GM23338 (cell line): ENCODE results near the gene NR1I2. TPM values are rescaled to one million over a fixed set of nuclear protein-coding genes. Genes with fewer than 3 reads are reported as not detected.

Experiments used
- ATAC-seq: fragments of 200-7000 bp; cut with Tn5 transposase; 3 replicates; pipeline ENCODE4 v1.9.1; 2020
- DNase-seq: peaks from one replicate; pipeline ENCODE4 v3.0.0-alpha.2; 2015; ENCODE audit warnings: low spot score
- H2AFZ ChIP-seq: fragments of 200-600 bp; sonication (generic); 2 replicates; pipeline ENCODE4 v1.8.0; 2016; ENCODE audit warnings: antibody characterized with exemption, mild to moderate bottlenecking, moderate library complexity
- H3F3A ChIP-seq: fragments of 200-600 bp; sonication (generic); replicated peaks from 2 replicates; pipeline ENCODE4 v1.8.0; 2017; ENCODE audit warnings: antibody characterized with exemption, mixed run types, low read depth
- H3K27ac ChIP-seq: fragments of 200-600 bp; sonication (generic); 2 replicates; pipeline ENCODE4 v1.6.1; 2016; ENCODE audit warnings: low read depth
- H3K27me3 ChIP-seq: fragments of 200-600 bp; sonication (generic); 2 replicates; pipeline ENCODE4 v1.8.0; 2016; ENCODE audit warnings: mild to moderate bottlenecking, mixed run types, moderate library complexity; ENCODE audit not compliant: insufficient read depth
- H3K36me3 ChIP-seq: fragments of 200-600 bp; sonication (generic); 2 replicates; pipeline ENCODE4 v1.8.0; 2016; ENCODE audit warnings: mild to moderate bottlenecking; ENCODE audit not compliant: insufficient read depth
- H3K4me1 ChIP-seq: fragments of 200-600 bp; sonication (generic); 2 replicates; pipeline ENCODE4 v1.8.0; 2016; ENCODE audit warnings: mild to moderate bottlenecking, moderate library complexity; ENCODE audit not compliant: insufficient read depth
- H3K4me2 ChIP-seq: fragments of 200-600 bp; sonication (generic); 2 replicates; pipeline ENCODE4 v1.7.1; 2017; ENCODE audit warnings: mixed run types
- H3K4me3 ChIP-seq: fragments of 200-600 bp; sonication (generic); 2 replicates; pipeline ENCODE4 v1.6.1; 2016; ENCODE audit warnings: mixed run types
- H3K79me2 ChIP-seq: fragments of 200-600 bp; sonication (generic); replicated peaks from 2 replicates; pipeline ENCODE4 v1.8.0; 2017; ENCODE audit warnings: mild to moderate bottlenecking; ENCODE audit not compliant: insufficient read depth
- H3K9me2 ChIP-seq: fragments of 200-600 bp; sonication (generic); 2 replicates; pipeline ENCODE4 v1.8.0; 2017; ENCODE audit not compliant: insufficient read depth
- H4K20me1 ChIP-seq: fragments of 200-600 bp; sonication (generic); replicated peaks from 2 replicates; pipeline ENCODE4 v1.8.0; 2017; ENCODE audit warnings: mild to moderate bottlenecking; ENCODE audit not compliant: insufficient read depth
- H3K27ac Mint-ChIP-seq: 2 replicates; pipeline ENCODE4 v1.8.0; 2020; ENCODE audit warnings: inconsistent platforms, mild to moderate bottlenecking, moderate library complexity, mixed read lengths
- H3K27me3 Mint-ChIP-seq: 3 replicates; pipeline ENCODE4 v1.8.0; 2022; ENCODE audit warnings: low read depth, mild to moderate bottlenecking, moderate library complexity, mixed read lengths, inconsistent platforms; ENCODE audit not compliant: insufficient read depth, poor library complexity
- H3K36me3 Mint-ChIP-seq: 3 replicates; pipeline ENCODE4 v1.8.0; 2021; ENCODE audit warnings: low read depth, mild to moderate bottlenecking, inconsistent platforms, moderate library complexity, mixed read lengths
- H3K4me1 Mint-ChIP-seq: 3 replicates; pipeline ENCODE4 v1.8.0; 2020; ENCODE audit warnings: mild to moderate bottlenecking, inconsistent platforms, mixed read lengths
- H3K4me3 Mint-ChIP-seq: 3 replicates; pipeline ENCODE4 v1.8.0; 2021; ENCODE audit warnings: moderate library complexity, mild to moderate bottlenecking, inconsistent platforms, mixed read lengths
- H3K9me3 Mint-ChIP-seq: 3 replicates; pipeline ENCODE4 v1.8.0; 2020; ENCODE audit warnings: moderate library complexity, mild to moderate bottlenecking, inconsistent platforms, mixed read lengths
- CREB1 ChIP-seq: fragments of 250-450 bp; sonication (Bioruptor Pico); IDR thresholded peaks from 2 replicates; pipeline ENCODE4 v1.5.0; 2020; ENCODE audit warnings: low read depth, mild to moderate bottlenecking, moderate library complexity
- CTCF ChIP-seq, 2 experiments: fragments of 200-600 bp in 1 of 2; sonication (generic) in 1 of 2; conservative IDR thresholded peaks; 2 replicates each; pipeline versions ENCODE4 v1.5.1 to v1.6.1; 2016 to 2017; ENCODE audit warnings: antibody characterized with exemption in 2 of 2, low read depth in 2 of 2, mild to moderate bottlenecking in 2 of 2, moderate library complexity in 1 of 2
- ETS1 ChIP-seq: IDR thresholded peaks from 2 replicates; pipeline ENCODE4 v1.6.1; 2016; ENCODE audit warnings: antibody characterized with exemption
- EZH2 ChIP-seq: fragments of 200-600 bp; sonication (generic); IDR thresholded peaks from one replicate; pipeline ENCODE4 v1.8.0; 2017; ENCODE audit warnings: antibody characterized with exemption, mild to moderate bottlenecking, low read depth; ENCODE audit not compliant: unreplicated experiment
- EZH2phosphoT487 ChIP-seq: fragments of 200-600 bp; sonication (generic); IDR thresholded peaks from one replicate; pipeline ENCODE4 v1.8.1; 2018; ENCODE audit warnings: antibody characterized with exemption; ENCODE audit not compliant: unreplicated experiment
- JUNB ChIP-seq: IDR thresholded peaks from one replicate; pipeline ENCODE4 v1.6.1; 2016; ENCODE audit warnings: antibody characterized with exemption; ENCODE audit not compliant: unreplicated experiment
- NANOG ChIP-seq: IDR thresholded peaks from 2 replicates; pipeline ENCODE4 v1.6.1; 2016; ENCODE audit warnings: antibody characterized with exemption, borderline replicate concordance
- POLR2AphosphoS5 ChIP-seq: IDR thresholded peaks from 2 replicates; pipeline ENCODE4 v1.6.1; 2016; ENCODE audit warnings: antibody characterized with exemption, low read depth
- REST ChIP-seq: IDR thresholded peaks from one replicate; pipeline ENCODE4 v1.6.1; 2018; ENCODE audit warnings: antibody characterized with exemption; ENCODE audit not compliant: unreplicated experiment
- STAT1 ChIP-seq: IDR thresholded peaks from one replicate; pipeline ENCODE4 v1.6.1; 2016; ENCODE audit warnings: antibody characterized with exemption; ENCODE audit not compliant: unreplicated experiment
- ZNF114 ChIP-seq: fragments of 250-450 bp; sonication (Bioruptor Pico); IDR thresholded peaks from 2 replicates; pipeline ENCODE4 v1.5.0; 2020; ENCODE audit warnings: mild to moderate bottlenecking, moderate library complexity
- ZNF331 ChIP-seq: fragments of 250-450 bp; sonication (Bioruptor Pico); IDR thresholded peaks from 2 replicates; pipeline ENCODE4 v1.5.0; 2020; ENCODE audit warnings: low read depth, mild to moderate bottlenecking, moderate library complexity
- ZNF462 ChIP-seq: fragments of 250-450 bp; sonication (Bioruptor Pico); IDR thresholded peaks from 2 replicates; pipeline ENCODE4 v1.5.0; 2020; ENCODE audit warnings: mild to moderate bottlenecking, moderate library complexity
- polyA plus RNA-seq: library from polyadenylated mRNA; unstranded; fragments of >200 nt; fragmentation: Nextera tagmentation; extraction: Ambion mirVana; gene quantifications from 2 replicates; pipeline ENCODE4 v1.2.1, GENCODE V29; 2016
- total RNA-seq: library from RNA; depleted of rRNA; stranded (reverse); fragments of >200 nt; shearing (Covaris generic); gene quantifications from 2 replicates; pipeline ENCODE4 v1.2.3, GENCODE V29; 2014

NR1I2 gene
- total and polyA plus RNA-seq, 2 experiments from 2014 or later = 0.89 to 4.4 TPM

GRCh38 chr3:119862616-119863015, 80.7 kb downstream of the NR1I2 start:
- no peak overlapping the region for H3K27ac Mint-ChIP-seq
- H3K27me3 ChIP-seq = no peaks in the 10 kb centered on the region
- no peak overlapping the region for H3K4me3 Mint-ChIP-seq
- no peaks in the 10 kb centered on the region for H3K9me3 Mint-ChIP-seq
- H3F3A ChIP-seq = no peaks in the 10 kb centered on the region
- no peaks in the 10 kb centered on the region for H3K9me2 ChIP-seq
- H3K36me3 ChIP-seq = peaks cover 10% of the 10 kb centered on the region
- H3K4me1 Mint-ChIP-seq = no peaks in the 10 kb centered on the region
- no peak overlapping the region for H2AFZ ChIP-seq
- H3K79me2 ChIP-seq = no peaks in the 10 kb centered on the region; the same call in 1 of the 2 replicates
- H3K4me1 ChIP-seq = no peaks in the 10 kb centered on the region
- H3K36me3 Mint-ChIP-seq = peaks cover 43% of the 10 kb centered on the region
- no peaks in the 10 kb centered on the region for H4K20me1 ChIP-seq
- no peak overlapping the region for H3K27ac ChIP-seq
- ATAC-seq (no peak), DNase-seq (no peak)
- H3K27me3 Mint-ChIP-seq = peaks cover 2% of the 10 kb centered on the region
- no peak for TF ChIP-seq STAT1
- TF ChIP-seq JUNB = no peak
- no peak for TF ChIP-seq EZH2phosphoT487
- TF ChIP-seq EZH2 = no peak
- TF ChIP-seq ETS1 = no peak
- no peak for TF ChIP-seq CREB1 (CRISPR knock-in tag)
- TF ChIP-seq REST = no peak
- TF ChIP-seq POLR2AphosphoS5 = no peak
- TF ChIP-seq ZNF114 (CRISPR knock-in tag) = no peak
- TF ChIP-seq ZNF462 (CRISPR knock-in tag) = no peak
- TF ChIP-seq CTCF (conservative IDR thresholded peaks at IDR 0.05; ENCODE audit: low read depth in 2 of 2) = no peak
- no peak for TF ChIP-seq NANOG
- no peak for TF ChIP-seq ZNF331 (CRISPR knock-in tag)
- no peak overlapping the region for H3K4me3 ChIP-seq
- no peak overlapping the region for H3K4me2 ChIP-seq
